GM19438 (cell line): ENCODE measurements around the gene NBEA.
"Not testable (repeated sequence)": the region's sequence is repeated elsewhere in the genome, so short reads cannot be mapped to it uniquely, and the experiment has no call there.

ENCODE experiments used
- ATAC-seq: cut with Tn5 transposase; IDR thresholded peaks from one replicate; pipeline ENCODE4 v1.9.1; 2021; ENCODE audit warnings: low read depth; ENCODE audit not compliant: unreplicated experiment

NBEA gene

DNA sequence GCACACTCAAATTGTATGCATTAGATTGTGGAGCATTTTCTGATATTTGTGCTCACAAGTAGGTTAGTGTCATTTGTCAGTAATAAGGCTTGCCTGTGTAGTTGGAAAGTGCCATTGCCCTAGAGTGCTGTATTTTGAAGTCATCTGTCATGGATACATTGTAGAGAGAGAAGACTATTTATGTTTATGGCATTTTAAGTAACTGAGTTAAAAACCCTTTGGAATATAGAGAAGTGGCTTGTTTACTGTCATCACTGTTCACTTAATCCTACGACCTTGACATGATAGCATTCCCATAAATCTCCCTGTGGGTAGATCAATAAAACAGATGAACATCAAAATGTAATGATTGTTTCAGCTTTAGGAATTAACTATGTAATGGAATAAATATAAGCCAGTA, 423.8 kb downstream of the NBEA start:
- no peak for ATAC-seq

DNA sequence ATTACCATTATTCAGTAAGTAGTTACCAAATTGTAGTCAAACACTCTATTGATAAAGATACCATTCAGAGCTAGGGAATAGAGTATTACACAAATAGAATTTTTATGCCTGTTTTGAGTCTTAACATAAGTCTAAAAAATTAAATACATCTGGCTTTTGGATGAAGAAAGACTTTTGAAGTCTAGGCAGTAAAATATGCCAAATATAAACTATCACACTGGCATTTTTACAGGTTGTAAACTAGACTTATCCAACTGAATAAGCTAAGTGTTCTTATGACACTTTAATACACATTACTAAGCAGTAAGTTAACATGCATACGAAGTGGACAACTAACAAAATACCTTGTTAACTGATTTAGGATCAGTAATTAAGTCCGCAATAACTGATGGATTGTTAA, 425.5 kb downstream of the NBEA start:
- ATAC-seq: no peak

DNA sequence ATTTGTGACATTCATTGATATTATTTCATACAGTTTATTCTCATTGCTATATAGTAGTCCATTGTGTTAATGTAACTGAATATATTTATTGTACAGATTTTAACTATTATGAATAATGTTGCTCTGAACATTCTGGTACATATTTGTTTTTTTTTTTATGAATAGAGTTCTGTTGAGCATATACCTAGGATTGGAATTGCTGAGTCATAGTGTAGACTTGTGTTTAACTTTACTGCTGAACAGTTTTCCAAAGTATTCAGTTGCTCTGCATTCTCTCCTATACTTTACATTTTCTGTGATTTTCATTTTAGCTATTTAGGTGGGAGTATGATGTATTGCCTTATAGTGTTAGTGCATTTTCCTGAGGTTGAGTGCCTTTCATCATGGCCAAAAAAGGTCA, 436.9 kb downstream of the NBEA start:
- no peak for ATAC-seq

DNA sequence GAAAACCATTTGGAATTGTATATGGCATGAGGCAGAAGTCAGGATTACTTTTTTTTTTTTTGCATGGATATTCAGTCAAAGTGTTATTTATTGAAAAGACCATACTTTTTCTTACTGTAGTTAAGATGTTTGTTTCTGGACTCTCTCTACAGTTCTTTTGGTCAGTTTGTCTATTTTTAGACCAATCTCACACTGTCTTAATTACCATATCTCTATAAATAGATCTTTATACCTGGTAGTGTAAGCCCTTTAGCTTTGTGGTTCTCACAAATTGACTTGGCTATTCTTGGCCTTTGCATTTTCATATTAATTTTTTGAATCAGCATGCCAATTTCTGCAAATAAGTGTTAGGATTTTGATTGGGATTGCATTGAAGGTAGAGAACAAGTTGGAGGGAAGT, 437.6 kb downstream of the NBEA start:
- no peak for ATAC-seq

DNA sequence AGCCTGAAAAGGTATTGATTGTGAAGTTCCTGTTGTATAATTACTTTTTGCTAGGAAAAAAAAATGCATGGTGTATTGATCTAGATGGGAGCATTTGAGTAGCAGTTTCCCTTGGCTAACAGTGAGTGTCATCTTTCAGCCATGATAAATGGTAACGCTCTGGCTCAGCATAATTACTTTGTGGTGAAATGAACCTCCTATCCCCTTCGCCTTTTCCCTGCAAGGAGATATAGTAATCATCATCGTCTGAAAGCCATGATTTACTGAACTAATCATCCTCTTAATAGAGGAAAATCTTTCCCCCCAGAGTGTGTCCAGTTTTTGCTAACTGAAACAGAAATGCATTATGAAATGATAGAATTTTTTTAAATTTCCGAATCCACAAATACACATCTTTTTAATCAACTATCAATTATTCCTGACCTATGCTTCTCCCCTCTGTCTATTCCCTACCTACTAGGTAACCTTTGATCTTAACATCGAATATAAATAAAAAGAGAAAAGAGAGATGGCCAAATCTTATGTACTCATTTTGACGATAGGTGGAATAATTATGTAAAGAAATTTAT, 445.7 kb downstream of the NBEA start:
- no peak for ATAC-seq

DNA sequence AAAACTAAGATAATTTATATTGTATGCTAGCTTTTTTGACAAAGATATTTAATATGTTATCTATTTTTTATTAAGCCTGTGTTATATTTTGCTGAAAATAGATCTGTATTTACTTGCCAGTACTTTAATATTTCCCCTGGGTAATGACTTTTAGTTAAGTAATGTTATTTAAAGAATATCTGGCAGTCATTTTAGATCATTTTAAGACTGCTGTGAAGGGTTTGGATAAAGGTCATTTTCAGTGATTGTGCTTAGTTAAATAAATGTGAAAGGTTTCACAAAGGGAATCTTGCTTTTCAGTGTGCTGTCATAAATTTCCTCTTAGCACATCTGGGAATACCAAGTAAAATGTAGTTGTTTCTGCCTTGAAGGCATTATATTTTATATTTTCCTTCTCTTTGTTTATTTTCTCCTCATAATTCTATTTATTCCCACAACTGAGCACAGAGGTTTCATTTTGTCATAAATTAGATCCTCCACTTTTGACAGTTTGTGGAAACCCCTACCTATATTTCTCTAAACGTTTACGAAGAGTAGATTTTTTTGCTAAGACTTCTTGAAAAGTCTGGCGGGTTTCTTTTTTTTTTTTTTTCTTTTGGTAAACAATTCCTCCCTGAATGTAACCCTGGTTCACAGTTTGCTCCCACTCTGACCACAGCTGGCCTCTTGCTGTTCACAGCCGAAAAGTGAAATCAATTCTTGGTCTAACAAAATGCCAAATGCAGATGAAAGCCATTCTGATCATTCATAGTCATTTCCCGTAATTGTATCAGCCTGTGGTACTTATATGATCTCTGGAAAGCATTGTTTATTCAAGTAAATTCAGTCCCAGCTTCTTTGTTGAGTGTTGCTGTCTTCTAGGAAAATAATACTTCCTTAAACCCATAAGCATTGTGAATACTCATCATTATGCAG, 446.6 kb downstream of the NBEA start:
- ATAC-seq: no peak

DNA sequence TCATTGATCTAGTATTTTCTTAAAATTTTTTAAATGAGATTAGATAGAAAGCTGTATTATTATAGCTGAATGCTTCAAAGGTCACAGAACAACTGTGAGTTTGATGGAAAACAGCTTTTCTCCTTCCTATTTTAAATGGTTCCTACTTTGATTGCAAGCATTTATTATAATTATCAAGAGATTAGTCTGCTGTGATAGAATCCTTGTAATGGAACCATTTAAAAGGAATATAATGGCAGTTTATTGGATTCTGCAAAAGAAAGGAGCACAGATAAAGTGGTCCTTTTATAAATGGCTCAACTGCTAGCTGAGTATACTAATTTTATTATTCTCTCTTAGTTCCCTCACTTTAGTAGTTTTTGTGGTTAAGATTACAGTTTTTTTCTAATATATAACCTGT, 447.5 kb downstream of the NBEA start:
- ATAC-seq: no peak

DNA sequence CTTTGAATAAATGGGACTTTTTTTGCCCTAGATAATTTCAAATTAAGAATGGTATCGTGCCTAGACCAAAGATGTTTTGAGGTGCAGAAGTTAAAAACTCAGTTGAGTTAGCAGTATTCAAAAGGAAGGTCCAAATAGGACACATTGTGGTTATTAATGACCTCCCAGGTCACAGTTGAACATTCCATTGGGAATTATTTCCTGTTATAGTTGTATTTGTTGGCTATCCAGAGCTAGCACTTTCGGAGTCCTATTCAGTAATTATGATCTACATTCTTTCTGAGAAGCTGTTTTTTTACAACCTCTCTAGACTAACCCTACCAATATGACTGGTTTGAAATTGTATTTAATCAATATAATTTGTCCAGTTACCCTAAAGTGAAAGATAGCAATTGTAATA, 450.7 kb downstream of the NBEA start:
- no peak for ATAC-seq

DNA sequence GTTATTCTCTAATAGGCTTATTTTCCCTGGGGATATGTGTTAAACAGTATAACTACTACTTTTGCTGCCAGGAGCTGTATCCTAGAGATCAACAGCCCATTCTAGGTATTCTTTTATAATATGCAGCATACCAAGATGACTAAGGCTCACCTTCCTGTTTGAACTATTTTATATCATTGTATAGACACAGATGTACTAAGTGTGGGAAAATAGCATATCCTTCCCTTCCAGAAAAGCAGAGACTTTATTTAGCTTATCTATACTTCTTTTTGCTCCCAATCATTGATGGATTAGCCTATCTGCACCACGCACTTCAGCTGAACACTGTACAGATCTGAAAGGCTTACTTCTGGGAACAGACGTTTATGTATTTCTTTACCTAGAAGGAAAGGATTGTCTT, 451.8 kb downstream of the NBEA start:
- ATAC-seq: no peak

DNA sequence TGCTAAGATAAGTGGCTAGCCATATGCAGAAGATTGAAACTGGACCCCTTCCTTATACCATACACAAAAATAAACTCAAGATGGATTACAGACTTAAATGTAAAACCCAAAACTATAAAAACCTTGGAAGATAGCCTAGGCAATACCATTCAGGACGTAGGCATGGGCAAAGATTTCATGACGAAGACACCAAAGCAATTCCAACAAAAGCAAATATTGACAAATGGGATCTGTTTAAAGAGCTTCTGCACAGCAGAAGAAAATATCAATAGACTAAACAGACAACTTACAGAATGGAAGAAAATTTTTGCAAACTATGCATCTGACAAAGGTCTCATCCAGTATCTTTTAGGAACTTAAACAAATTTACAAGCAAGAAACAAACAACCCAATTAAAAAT, 466.2 kb downstream of the NBEA start:
- not testable (repeated sequence) for ATAC-seq

DNA sequence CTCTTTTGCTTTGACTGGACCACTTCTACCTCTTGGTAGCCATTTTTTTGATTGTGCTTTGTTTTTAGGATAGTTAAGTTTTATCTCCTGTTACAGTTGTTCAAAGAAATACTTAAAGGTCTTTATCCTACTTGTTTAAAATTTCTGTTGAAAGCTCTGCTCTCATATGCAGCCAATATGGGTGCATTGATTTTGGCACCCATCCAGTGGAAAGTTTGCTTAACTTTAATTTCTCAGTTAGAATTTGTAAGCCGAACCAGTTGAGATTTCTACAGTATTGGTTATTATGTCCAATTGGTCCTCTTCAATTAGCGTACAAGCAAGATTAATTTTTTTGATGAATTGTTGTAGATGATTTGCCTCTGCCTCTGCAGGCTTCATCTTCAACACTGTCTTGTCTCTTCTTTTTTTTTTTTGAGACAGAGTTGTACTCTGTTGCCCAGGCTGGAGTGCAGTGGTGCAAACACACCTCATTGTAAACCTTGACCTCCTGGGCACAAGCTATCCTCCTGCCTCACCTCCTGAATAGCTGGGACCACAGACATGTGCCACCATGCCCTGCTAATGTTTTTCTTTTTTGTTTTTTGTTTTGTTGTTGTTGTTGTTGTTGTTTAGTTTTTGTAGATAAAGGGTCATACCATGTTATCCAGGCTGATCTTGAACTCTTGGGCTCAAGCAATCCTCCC, 469.1 kb downstream of the NBEA start:
- no peak for ATAC-seq

DNA sequence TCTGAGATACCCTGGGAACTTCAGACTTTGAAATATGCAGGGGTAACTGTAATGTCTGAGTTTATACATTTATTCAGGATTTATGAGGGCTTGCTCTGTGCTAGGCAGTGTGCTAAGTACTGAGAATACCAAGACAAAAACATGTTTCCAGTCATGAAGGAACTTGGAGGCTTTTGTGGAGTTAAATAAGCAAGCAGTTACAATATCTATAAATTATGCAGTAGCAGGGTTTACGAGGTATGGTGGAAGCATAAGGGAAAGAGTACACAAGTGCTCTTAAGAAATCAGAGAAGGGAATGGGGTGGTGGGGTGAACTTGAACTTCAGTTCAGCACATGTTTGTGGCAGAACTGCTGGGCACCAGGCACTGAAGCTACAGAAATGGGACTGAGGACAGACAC, 506.4 kb downstream of the NBEA start:
- no peak for ATAC-seq

DNA sequence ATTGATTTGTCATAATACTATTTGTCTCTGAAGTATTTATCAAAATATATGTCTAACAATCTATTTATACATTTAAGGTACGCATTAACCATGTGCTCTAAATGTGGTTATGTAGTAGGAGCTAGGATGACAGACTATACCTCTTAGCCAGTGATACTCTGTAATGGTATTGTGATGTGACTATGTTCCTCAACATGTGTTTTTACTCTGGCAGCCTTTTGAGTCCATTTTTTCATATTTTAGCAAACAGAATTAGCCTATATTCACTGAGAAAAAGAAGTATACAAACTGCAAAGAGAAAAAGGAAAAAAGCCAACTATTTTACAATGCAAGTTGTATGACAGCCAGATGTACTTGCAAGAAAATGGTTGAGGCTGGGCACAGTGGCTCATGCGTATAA, 507.8 kb downstream of the NBEA start:
- ATAC-seq: no peak

DNA sequence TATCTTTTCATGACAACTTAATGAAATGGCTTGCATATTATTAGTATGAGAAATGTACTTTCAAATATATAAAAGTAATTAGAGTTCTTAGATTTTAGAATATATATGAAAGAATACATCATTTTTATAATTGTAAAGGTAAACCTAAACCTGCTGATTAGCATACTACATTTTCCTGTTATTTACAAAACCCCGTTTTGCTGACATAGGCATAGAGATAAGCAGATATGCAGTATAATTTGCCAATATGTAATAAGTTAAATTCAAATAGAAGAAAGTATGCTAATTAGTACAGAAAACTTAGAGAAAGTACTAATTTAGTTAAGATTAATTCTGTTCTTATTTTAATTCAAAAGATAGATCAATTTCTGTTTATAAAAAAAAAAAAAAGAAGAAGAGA, 513.0 kb downstream of the NBEA start:
- ATAC-seq: no peak

DNA sequence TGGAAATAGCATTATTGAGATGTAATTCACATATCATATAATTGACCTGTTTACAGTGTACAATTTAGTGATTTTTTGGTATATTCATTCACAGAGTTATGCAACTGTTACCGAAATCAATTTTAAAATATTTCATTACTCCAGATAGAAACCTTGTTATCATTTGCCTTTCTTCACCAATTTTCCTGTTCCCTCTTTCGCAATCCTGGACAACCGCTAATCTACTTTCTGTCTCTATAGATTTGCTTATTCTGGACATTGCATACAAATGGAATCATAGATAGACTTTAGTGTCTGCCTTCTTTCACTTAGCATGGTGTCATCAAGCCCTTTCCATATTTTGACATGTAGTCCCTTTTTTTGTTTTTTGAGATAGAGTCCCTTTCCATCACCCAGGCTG, 515.2 kb downstream of the NBEA start:
- no peak for ATAC-seq

DNA sequence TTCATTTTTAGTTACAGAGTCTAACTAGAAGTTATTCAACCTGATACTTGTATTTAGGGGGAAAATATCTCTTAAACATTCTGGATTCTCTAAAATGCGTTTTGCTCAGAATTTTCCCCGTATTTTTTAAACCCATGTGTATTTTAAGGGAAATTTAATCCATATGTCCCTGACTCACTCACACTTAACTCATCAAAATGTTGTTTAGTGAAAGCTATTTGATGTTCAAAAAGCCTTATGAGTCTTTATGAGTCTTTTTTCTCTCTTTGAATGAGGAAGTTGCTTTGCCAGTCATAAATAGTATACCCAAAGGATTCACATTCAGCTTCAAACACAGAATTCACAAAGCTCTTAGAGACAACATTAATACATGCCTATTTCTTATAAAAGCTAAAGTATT, 518.0 kb downstream of the NBEA start:
- no peak for ATAC-seq

DNA sequence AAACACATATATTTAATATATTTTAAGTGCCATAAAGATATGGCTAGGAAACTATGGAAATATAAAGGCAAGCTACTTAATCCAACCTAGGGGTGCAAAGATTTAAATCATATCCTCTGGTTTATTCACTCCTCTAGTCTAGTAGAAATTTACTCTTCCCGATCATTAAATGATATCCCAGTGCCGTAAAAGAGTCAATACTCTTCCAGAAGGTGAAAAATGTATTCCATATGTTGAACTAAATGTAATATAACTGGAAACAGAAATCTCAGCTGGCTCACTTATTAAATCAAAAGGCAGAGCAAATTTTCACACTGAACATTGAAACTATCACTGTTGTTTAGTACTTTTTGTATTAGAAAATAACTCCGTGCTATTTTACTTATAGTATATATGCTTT, 523.3 kb downstream of the NBEA start:
- ATAC-seq: no peak

DNA sequence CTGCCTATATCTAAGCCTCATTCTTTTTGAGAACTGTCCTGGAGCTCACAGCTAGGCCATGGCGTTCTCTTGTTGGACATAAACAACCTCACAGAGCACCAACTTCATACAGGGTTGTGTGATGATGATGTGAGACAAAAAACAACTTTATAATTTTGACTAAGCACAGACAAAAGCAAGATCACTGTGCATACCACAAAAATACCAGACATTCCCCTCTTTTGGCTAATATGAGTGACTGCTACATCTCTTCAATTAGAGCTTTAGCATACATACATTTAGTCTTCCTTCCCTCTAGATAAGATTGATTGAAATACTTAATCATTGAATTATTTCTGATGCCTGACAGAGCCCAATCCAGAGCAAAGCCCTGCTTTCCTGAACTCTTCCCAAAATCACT, 526.1 kb downstream of the NBEA start:
- no peak for ATAC-seq

DNA sequence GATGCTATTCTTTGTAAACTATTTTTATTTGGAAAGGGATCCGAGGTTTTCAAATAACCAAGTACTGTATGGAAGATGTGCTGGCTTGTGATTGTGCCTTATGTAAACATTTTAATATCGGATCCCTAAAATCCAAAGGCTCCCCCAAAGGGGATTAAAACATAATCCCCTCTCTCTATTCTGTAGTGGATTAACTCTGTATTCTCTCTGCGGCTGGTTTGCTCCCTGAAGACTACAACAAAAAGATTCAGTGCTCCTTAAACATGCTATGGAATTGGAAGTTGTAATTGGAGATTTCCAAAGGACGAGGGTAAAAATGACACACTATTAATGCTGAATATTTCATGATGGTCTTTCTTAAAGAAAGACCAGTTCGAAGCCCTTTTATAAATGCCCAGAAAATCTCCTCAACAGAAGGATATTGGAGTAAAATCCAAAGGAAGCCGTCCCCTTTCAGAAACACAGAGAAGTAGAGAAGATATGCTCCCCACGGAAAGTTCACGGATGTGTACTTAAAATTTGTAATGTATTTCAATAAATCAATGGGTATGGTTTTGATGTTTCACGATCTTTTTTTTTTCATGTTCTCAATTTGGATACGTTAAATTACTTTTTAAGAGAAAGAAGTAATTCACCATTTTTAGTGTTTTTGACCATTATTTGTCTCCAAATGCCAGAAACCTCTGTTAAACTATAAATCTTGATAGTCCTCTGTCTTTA, 527.9 kb downstream of the NBEA start:
- ATAC-seq: no peak

DNA sequence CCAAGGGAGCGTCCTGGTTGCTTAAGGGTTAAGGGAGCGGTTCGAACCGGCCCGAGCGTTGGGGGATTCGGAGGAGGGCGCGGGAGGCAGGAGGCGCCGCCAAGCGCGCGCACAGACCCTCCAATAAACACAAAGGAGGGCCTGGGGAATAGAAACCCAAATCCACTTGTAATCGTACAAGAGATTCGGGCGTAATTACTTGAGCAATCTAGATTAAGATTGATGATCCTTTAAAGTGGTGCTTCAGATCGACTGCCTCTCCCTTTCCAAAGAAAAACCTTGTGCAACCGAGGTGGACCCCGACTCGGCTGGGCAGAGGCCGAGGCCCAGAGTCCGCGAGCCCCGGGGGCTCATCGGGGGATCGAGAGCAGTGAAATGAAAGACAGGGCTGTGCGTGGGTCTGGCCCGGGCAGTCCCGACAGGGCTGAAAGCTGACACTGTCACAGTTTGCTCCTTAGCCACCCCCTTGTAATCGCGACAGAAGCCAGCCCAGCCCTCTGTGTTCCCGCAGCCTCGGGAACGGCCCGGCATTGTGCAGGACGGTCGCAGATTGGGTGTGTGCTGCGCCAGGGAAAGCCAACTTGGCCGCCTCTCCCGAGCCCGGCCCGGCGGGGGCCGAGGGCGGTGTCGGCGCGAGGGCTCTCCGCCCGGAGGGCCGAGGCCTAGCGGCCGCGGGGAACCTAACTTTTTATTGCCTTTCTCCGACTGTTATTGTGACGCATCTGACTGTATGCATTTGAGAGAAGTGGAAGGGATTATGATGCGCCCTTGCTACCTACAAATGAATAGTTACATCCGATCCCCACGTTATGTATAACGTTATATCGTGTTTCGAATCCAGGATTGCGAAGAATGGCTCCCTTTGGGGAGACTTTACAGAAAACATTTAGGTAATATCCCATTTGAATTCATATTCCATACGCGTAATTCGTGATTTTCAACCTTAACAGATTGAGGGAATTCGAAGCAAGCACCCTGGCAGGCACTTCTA, 528.9 kb downstream of the NBEA start:
- ATAC-seq: no peak
